Mucosa of gallbladder (tissue), 1 donor: ENCODE measurements around the gene NRF1. TPM values are rescaled to one million over a fixed set of nuclear protein-coding genes. Genes with fewer than 3 reads are reported as not detected.

Experiments used
- DNase-seq: peaks from one replicate; pipeline ENCODE4 v3.0.0-alpha.2; 2020; ENCODE audit warnings: low spot score
- total RNA-seq: library from RNA; stranded (reverse); gene quantifications from one replicate; pipeline ENCODE4 v1.2.1, GENCODE V29; 2021
- donor health status: DM: no; HTN: no; CAD: no.

The NRF1 gene
- total RNA-seq, 1 donor from 2014 or later: 16.4 TPM

- DNase-seq: no peak
These were observed 192.8 kb downstream of the NRF1 start for GRCh38 chr7:129804111-129804889.

GRCh38 chr7:129804890-129805719, 193.6 kb downstream of the NRF1 start:
- no peak for DNase-seq

Other genes with a start within 250 kb of the NRF1 start
- gene STRIP2, start 177.3 kb upstream of the NRF1 start, total RNA-seq: 2.1 TPM
- 2.0 TPM for gene SMKR1, start 109.2 kb upstream of the NRF1 start, total RNA-seq